DOHH2 (cell line): ENCODE results near the gene TC2N.

Experiments
- H3F3A ChIP-seq: fragments of 200-600 bp; sonication (generic), shearing (Covaris generic); 2 replicates; pipeline ENCODE4 v1.6.0; 2016; ENCODE audit warnings: antibody characterized with exemption, mild to moderate bottlenecking; ENCODE audit not compliant: control insufficient read depth, insufficient read depth
- H3K27ac ChIP-seq: fragments of 200-600 bp; sonication (generic); 2 replicates; pipeline ENCODE4 v1.5.1; 2014; ENCODE audit warnings: low read depth, mild to moderate bottlenecking, low read length, moderate library complexity
- H3K27me3 ChIP-seq: fragments of 200-600 bp; sonication (generic); 2 replicates; pipeline ENCODE4 v1.6.1; 2014; ENCODE audit warnings: mild to moderate bottlenecking, low read length, mixed read lengths; ENCODE audit not compliant: control insufficient read depth
- H3K36me3 ChIP-seq: fragments of 200-600 bp; sonication (generic); 2 replicates; pipeline ENCODE4 v1.6.1; 2014; ENCODE audit warnings: mild to moderate bottlenecking, low read length, moderate library complexity, mixed read lengths; ENCODE audit not compliant: control insufficient read depth
- H3K4me1 ChIP-seq: fragments of 200-600 bp; sonication (generic); 2 replicates; pipeline ENCODE4 v1.6.1; 2014; ENCODE audit warnings: mild to moderate bottlenecking, low read length, mixed read lengths; ENCODE audit not compliant: control insufficient read depth
- H3K4me2 ChIP-seq: fragments of 200-600 bp; sonication (generic); 2 replicates; pipeline ENCODE4 v1.6.0; 2014; ENCODE audit warnings: mild to moderate bottlenecking, low read length, moderate library complexity
- H3K4me3 ChIP-seq: fragments of 200-600 bp; sonication (generic); 2 replicates; pipeline ENCODE4 v1.5.1; 2014; ENCODE audit warnings: mild to moderate bottlenecking, low read length, mixed read lengths
- H3K79me2 ChIP-seq: fragments of 200-600 bp; sonication (generic); 2 replicates; pipeline ENCODE4 v1.6.1; 2014; ENCODE audit warnings: mild to moderate bottlenecking, low read length, mixed read lengths; ENCODE audit not compliant: control insufficient read depth
- H3K9me2 ChIP-seq: fragments of 200-600 bp; sonication (generic); replicated peaks from 2 replicates; pipeline ENCODE4 v1.6.1; 2014; ENCODE audit warnings: mild to moderate bottlenecking, low read length, mixed read lengths; ENCODE audit not compliant: control insufficient read depth
- H3K9me3 ChIP-seq: fragments of 200-600 bp; sonication (generic); 2 replicates; pipeline ENCODE4 v1.6.1; 2014; ENCODE audit warnings: antibody characterized with exemption, low read length, mixed read lengths; ENCODE audit not compliant: control insufficient read depth, insufficient read depth
- H4K20me1 ChIP-seq: fragments of 200-600 bp; sonication (generic); 2 replicates; pipeline ENCODE4 v1.6.0; 2014; ENCODE audit warnings: low read depth, mild to moderate bottlenecking, antibody characterized with exemption, low read length, moderate library complexity; ENCODE audit not compliant: control insufficient read depth, insufficient read depth
- EZH2phosphoT487 ChIP-seq: fragments of 200-600 bp; sonication (generic); IDR thresholded peaks from 2 replicates; pipeline ENCODE4 v1.6.1; 2017; ENCODE audit warnings: borderline replicate concordance, mild to moderate bottlenecking, antibody characterized with exemption, low read length, moderate library complexity, mixed read lengths
- TF ChIP-seq, protein P1 (sequence below): fragments of 200-600 bp; sonication (generic); IDR thresholded peaks from one replicate; pipeline ENCODE4 v1.5.1; 2014; ENCODE audit warnings: antibody characterized with exemption, mild to moderate bottlenecking, low read depth, low read length; ENCODE audit not compliant: poor library complexity, severe bottlenecking

Gene TC2N

DNA sequence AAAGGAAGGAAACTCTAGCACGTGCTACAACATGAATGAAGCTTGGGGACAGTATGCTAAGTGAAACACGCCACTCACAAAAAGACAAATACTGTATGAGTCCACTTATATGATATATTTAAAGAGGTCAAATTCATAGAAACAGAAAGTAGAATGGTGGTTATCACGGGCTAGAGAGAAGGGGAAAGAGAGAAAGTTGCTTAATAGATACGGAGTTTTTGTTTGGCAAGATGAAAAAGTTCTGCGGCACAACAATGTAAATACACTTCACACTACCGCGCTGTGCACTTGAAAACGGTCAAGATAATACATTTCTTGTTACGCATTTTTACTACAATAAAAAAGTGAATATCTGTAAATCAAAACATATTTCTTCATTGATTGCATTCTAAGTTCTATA is 42.9 kb upstream of the TC2N start:
- TF ChIP-seq, protein P1, sequence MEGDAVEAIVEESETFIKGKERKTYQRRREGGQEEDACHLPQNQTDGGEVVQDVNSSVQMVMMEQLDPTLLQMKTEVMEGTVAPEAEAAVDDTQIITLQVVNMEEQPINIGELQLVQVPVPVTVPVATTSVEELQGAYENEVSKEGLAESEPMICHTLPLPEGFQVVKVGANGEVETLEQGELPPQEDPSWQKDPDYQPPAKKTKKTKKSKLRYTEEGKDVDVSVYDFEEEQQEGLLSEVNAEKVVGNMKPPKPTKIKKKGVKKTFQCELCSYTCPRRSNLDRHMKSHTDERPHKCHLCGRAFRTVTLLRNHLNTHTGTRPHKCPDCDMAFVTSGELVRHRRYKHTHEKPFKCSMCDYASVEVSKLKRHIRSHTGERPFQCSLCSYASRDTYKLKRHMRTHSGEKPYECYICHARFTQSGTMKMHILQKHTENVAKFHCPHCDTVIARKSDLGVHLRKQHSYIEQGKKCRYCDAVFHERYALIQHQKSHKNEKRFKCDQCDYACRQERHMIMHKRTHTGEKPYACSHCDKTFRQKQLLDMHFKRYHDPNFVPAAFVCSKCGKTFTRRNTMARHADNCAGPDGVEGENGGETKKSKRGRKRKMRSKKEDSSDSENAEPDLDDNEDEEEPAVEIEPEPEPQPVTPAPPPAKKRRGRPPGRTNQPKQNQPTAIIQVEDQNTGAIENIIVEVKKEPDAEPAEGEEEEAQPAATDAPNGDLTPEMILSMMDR = no peak
- no peak for TF ChIP-seq EZH2phosphoT487
- Histone ChIP-seq H3K79me2 (no peaks in the 10 kb centered on the region), H3K27me3 (no peaks in the 10 kb centered on the region; the same call in 1 of the 2 replicates), H3K4me1 (peaks cover 13% of the 10 kb centered on the region), H3K9me2 (no peaks in the 10 kb centered on the region), H3F3A (no peaks in the 10 kb centered on the region), H3K27ac (no peak overlapping the region), H3K4me3 (no peak overlapping the region), H4K20me1 (no peaks in the 10 kb centered on the region), H3K9me3 (no peaks in the 10 kb centered on the region), H3K36me3 (no peaks in the 10 kb centered on the region), H3K4me2 (no peak overlapping the region)

DNA sequence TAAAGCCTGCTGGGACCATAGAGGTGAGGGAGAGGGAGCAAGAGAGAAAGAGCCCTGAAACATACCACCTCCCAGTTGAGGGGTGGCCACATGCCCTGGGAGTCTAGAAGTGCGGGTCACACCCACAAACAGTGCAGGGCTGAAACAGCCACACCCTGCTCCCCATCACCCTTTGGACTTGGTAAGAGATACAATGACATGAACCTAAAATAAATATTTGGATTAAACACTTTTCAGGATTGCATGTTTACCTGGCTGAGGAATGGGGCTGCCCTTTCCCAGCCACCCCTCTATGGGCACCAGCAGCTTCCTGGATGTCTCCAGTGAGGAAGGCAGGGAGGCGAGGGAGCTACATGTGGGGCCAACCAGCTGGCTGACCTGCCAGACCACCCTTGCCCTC is 39.0 kb upstream of the TC2N start:
- Histone ChIP-seq H3K4me2 (no peak overlapping the region), H3K4me3 (no peak overlapping the region), H4K20me1 (no peaks in the 10 kb centered on the region), H3K4me1 (peaks cover 5% of the 10 kb centered on the region), H3K27ac (no peak overlapping the region), H3K9me3 (no peaks in the 10 kb centered on the region), H3K9me2 (no peaks in the 10 kb centered on the region), H3F3A (no peaks in the 10 kb centered on the region), H3K27me3 (peaks cover 3% of the 10 kb centered on the region; the same call in 1 of the 2 replicates), H3K79me2 (no peaks in the 10 kb centered on the region), H3K36me3 (no peaks in the 10 kb centered on the region)
- TF ChIP-seq EZH2phosphoT487 = no peak
- TF ChIP-seq, protein P1 = no peak

DNA sequence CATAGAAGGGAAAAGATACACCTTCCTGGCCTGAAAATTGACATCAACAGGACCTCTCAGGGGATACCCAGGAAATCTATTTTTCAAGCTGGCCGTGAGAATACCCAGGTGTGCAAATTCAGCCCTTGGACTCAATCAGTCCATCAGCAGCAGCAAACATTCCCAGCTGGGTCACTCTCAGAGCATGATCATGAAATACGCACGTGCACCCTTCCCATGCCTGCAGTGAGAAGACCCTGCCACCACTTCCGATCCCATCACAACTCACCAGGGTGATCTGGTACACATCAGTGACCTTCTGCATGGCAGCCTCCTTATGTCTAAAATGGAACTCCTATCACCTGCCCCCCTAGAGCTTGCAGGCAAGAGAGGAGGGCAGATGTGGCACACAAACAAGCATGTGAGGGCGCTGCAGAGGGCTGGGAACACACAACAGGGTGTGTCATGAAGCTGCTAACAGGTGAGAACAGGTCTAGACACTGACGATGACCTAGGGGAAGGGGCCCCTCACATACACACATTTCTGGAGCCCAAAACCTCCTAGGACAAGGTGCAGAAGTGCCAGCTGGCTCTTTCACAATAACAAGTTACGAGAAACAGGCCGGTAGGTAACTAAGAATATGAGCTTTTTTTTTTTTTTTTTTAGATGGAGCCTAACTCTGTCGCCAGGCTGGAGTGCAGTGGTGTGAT is 37.8 kb upstream of the TC2N start:
- Histone ChIP-seq H3K27me3 (peaks cover 3% of the 10 kb centered on the region; the same call in 1 of the 2 replicates), H3K4me1 (no peaks in the 10 kb centered on the region), H3K9me3 (no peaks in the 10 kb centered on the region), H3K36me3 (no peaks in the 10 kb centered on the region), H3K4me2 (no peak overlapping the region), H3K4me3 (no peak overlapping the region), H4K20me1 (no peaks in the 10 kb centered on the region), H3K9me2 (no peaks in the 10 kb centered on the region), H3K27ac (no peak overlapping the region), H3K79me2 (no peaks in the 10 kb centered on the region), H3F3A (no peaks in the 10 kb centered on the region)
- no peak for TF ChIP-seq EZH2phosphoT487
- TF ChIP-seq, protein P1 = no peak
